Uterus (tissue), 4 donors: Measurements from ENCODE around the gene CSNK1G2. TPM values are rescaled to one million over a fixed set of nuclear protein-coding genes. Genes with fewer than 3 reads are reported as not detected.
A peak's percentile ranks its signal among the peaks of the same experiment; 100 is the strongest.

Experiments
- DNase-seq, 2 donors: peaks; one replicate each; pipeline ENCODE4 v3.0.0-alpha.2; 2019 to 2020
- H3K27ac ChIP-seq, 2 donors: fragments of 200-600 bp; sonication (generic); 1 replicate in 1 of 2; 2 replicates in 1 of 2; pipeline ENCODE4 v1.5.1; 2016 to 2018
- H3K27me3 ChIP-seq, 2 donors: fragments of 200-600 bp; sonication (generic); one replicate each; pipeline ENCODE4 v1.5.1; 2018 to 2019; ENCODE audit warnings: control low read depth in 1 of 2
- H3K36me3 ChIP-seq, 2 donors: fragments of 200-600 bp; sonication (generic); one replicate each; pipeline ENCODE4 v1.5.1; 2019; ENCODE audit warnings: control low read depth in 1 of 2
- H3K4me1 ChIP-seq, 2 donors: fragments of 200-600 bp; sonication (generic); one replicate each; pipeline ENCODE4 v1.5.1; 2018 to 2019; ENCODE audit warnings: control low read depth in 1 of 2
- H3K4me3 ChIP-seq, 2 donors: fragments of 200-600 bp; sonication (generic); 1 replicate in 1 of 2; 2 replicates in 1 of 2; pipeline ENCODE4 v1.5.1; 2018 to 2019; ENCODE audit warnings: mild to moderate bottlenecking in 1 of 2
- H3K9me3 ChIP-seq, 2 donors: fragments of 200-600 bp; sonication (generic); one replicate each; pipeline ENCODE4 v1.5.1; 2019; ENCODE audit warnings: control low read depth in 1 of 2
- CTCF ChIP-seq, 4 experiments: fragments of 200-600 bp in 2 of 4; fragments of 450-650 bp in 2 of 4; sonication (generic) in 2 of 4; IDR thresholded peaks; one replicate each; pipeline ENCODE4 v1.5.1; 2016 to 2019; ENCODE audit warnings: antibody characterized with exemption in 4 of 4, mild to moderate bottlenecking in 2 of 4, moderate library complexity in 1 of 4
- POLR2A ChIP-seq, 2 donors: fragments of 450-650 bp; IDR thresholded peaks; one replicate each; pipeline ENCODE4 v1.6.1; 2016; ENCODE audit warnings: antibody characterized with exemption in 2 of 2, mild to moderate bottlenecking in 1 of 2, moderate library complexity in 1 of 2
- intact Hi-C: fragments of 100-400 bp; cut with DNase I; formaldehyde crosslinking; loops from one replicate; pipeline ENCODE4 v1.15.1; 2023; ENCODE audit warnings: low total_unique reads
- total RNA-seq, 4 donors: library from RNA; depleted of rRNA in 3 of 4; stranded (reverse); fragments of >200 nt in 3 of 4; gene quantifications; one replicate each; pipeline versions ENCODE4 v1.1.0 to v1.2.4, GENCODE V29; 2014 to 2023
- donor health status: DM: yes; HTN: yes; CAD: no.

The CSNK1G2 gene
- total RNA-seq, 4 donors from 2014 or later, result 8.2 to 59.4 (median 46.7) TPM

GRCh38 chr19:1945899-1946298 is 4.9 kb downstream of the CSNK1G2 start:
- TF ChIP-seq CTCF (IDR thresholded peaks at IDR 0.05) (peak; percentile 22 to 56 (median 46)), POLR2A (IDR thresholded peaks at IDR 0.05) (no peak)
- no peaks in the 10 kb centered on the region for H3K36me3 ChIP-seq
- intact Hi-C loops, result no loop called here
- H3K4me3 ChIP-seq, result no peak overlapping the region
- no peaks in the 10 kb centered on the region for H3K27me3 ChIP-seq
- peak in 1 of 2 donors; percentile 50 for DNase-seq
- no peaks in the 10 kb centered on the region for H3K9me3 ChIP-seq
- H3K4me1 ChIP-seq, result peaks cover 0 to 10% of the 10 kb centered on the region in 2 donors
- H3K27ac ChIP-seq, result no peak overlapping the region

GRCh38 chr19:1947651-1948209 is 6.8 kb downstream of the CSNK1G2 start:
- no peaks in the 10 kb centered on the region for H3K27me3 ChIP-seq
- no peaks in the 10 kb centered on the region for H3K9me3 ChIP-seq
- H3K36me3 ChIP-seq, result no peaks in the 10 kb centered on the region
- DNase-seq, result no peak
- H3K4me1 ChIP-seq, result peaks cover 0 to 4% of the 10 kb centered on the region in 2 donors
- no peak overlapping the region for H3K4me3 ChIP-seq
- intact Hi-C loops, result no loop called here
- TF ChIP-seq CTCF (IDR thresholded peaks at IDR 0.05) (no peak), POLR2A (IDR thresholded peaks at IDR 0.05) (no peak)
- H3K27ac ChIP-seq, result no peak overlapping the region

GRCh38 chr19:1949304-1950101 is 8.5 kb downstream of the CSNK1G2 start:
- H3K4me1 ChIP-seq, result no peaks in the 10 kb centered on the region
- DNase-seq, result no peak
- no peak for TF ChIP-seq POLR2A (IDR thresholded peaks at IDR 0.05)
- no peak for TF ChIP-seq CTCF (IDR thresholded peaks at IDR 0.05)
- intact Hi-C loops, result no loop called here
- H3K27ac ChIP-seq, result no peak overlapping the region
- no peaks in the 10 kb centered on the region for H3K27me3 ChIP-seq
- H3K4me3 ChIP-seq, result no peak overlapping the region
- no peaks in the 10 kb centered on the region for H3K36me3 ChIP-seq
- no peaks in the 10 kb centered on the region for H3K9me3 ChIP-seq

- Histone ChIP-seq H3K27me3 (no peaks in the 10 kb centered on the region), H3K36me3 (no peaks in the 10 kb centered on the region), H3K27ac (no peak overlapping the region), H3K9me3 (no peaks in the 10 kb centered on the region), H3K4me3 (no peak overlapping the region), H3K4me1 (no peaks in the 10 kb centered on the region)
- TF ChIP-seq CTCF (IDR thresholded peaks at IDR 0.05) (no peak), POLR2A (IDR thresholded peaks at IDR 0.05) (no peak)
- DNase-seq, result no peak
- intact Hi-C loops, result no loop called here
Observed at GRCh38 chr19:1950640-1951039, 9.7 kb downstream of the CSNK1G2 start.

- Histone ChIP-seq H3K27me3 (no peaks in the 10 kb centered on the region), H3K27ac (no peak overlapping the region), H3K4me1 (no peaks in the 10 kb centered on the region), H3K9me3 (no peaks in the 10 kb centered on the region), H3K36me3 (no peaks in the 10 kb centered on the region), H3K4me3 (no peak overlapping the region)
- DNase-seq, result no peak
- TF ChIP-seq POLR2A (IDR thresholded peaks at IDR 0.05), result no peak
- TF ChIP-seq CTCF (IDR thresholded peaks at IDR 0.05), result no peak
- intact Hi-C loops, result no loop called here
Observed at GRCh38 chr19:1952635-1953034, 11.7 kb downstream of the CSNK1G2 start.
